Keratinocyte (primary cell): Measurements from ENCODE around the gene FGF12. TPM values are rescaled to one million over a fixed set of nuclear protein-coding genes. Genes with fewer than 3 reads are reported as not detected.

Experiments
- DNase-seq: peaks from one replicate; pipeline ENCODE4 v3.0.0-alpha.2; 2011; ENCODE audit warnings: low read depth, missing footprints, low spot score
- FAIRE-seq: peaks from 2 replicates; lab custom pipeline; 2011; peaks lifted over from hg19 to GRCh38; lab: Jason Lieb, UNC
- H2AFZ ChIP-seq: 2 replicates; pipeline ENCODE4 v1.6.0; 2012; ENCODE audit warnings: low read length, control low read depth, inconsistent platforms; ENCODE audit not compliant: control insufficient read depth
- H3K27ac ChIP-seq: 2 replicates; pipeline ENCODE4 v1.5.1; 2011; ENCODE audit warnings: low read length; ENCODE audit not compliant: control insufficient read depth, insufficient read depth
- H3K27me3 ChIP-seq: 3 replicates; pipeline ENCODE4 v1.6.0; 2011; ENCODE audit warnings: low read length; ENCODE audit not compliant: control insufficient read depth, insufficient read depth; ENCODE audit errors: extremely low read depth
- H3K36me3 ChIP-seq, 2 experiments: 2 replicates in 1 of 2; 3 replicates in 1 of 2; pipeline ENCODE4 v1.5.1; 2011; ENCODE audit warnings: low read length in 2 of 2, mild to moderate bottlenecking in 1 of 2; ENCODE audit not compliant: control insufficient read depth in 2 of 2, insufficient read depth in 2 of 2; ENCODE audit errors: extremely low read depth in 1 of 2
- H3K4me1 ChIP-seq: 3 replicates; pipeline ENCODE4 v1.5.1; 2011; ENCODE audit warnings: low read length; ENCODE audit not compliant: control insufficient read depth, insufficient read depth; ENCODE audit errors: extremely low read depth
- H3K4me2 ChIP-seq: 3 replicates; pipeline ENCODE4 v1.6.0; 2011; ENCODE audit warnings: low read depth, low read length; ENCODE audit not compliant: control insufficient read depth, insufficient read depth; ENCODE audit errors: extremely low read depth
- H3K4me3 ChIP-seq, 3 experiments: fragments of 200-600 bp in 1 of 3; sonication (generic) in 1 of 3; 2 replicates in 2 of 3; 3 replicates in 1 of 3; pipeline ENCODE4 v1.5.1; 2011 to 2016; ENCODE audit warnings: low read length in 3 of 3, mild to moderate bottlenecking in 3 of 3, control low read depth in 2 of 3, inconsistent platforms in 1 of 3, low read depth in 1 of 3, mixed read lengths in 1 of 3, mixed run types in 1 of 3, moderate library complexity in 1 of 3; ENCODE audit not compliant: control insufficient read depth in 2 of 3, insufficient read depth in 2 of 3; ENCODE audit errors: extremely low read depth in 1 of 3
- H3K79me2 ChIP-seq: 2 replicates; pipeline ENCODE4 v1.6.0; 2012; ENCODE audit warnings: low read length; ENCODE audit not compliant: control insufficient read depth, insufficient read depth
- H3K9ac ChIP-seq: 3 replicates; pipeline ENCODE4 v1.6.0; 2011; ENCODE audit warnings: low read length; ENCODE audit not compliant: control insufficient read depth, insufficient read depth; ENCODE audit errors: extremely low read depth
- H3K9me1 ChIP-seq: 3 replicates; pipeline ENCODE4 v1.6.0; 2011; ENCODE audit warnings: low read length; ENCODE audit not compliant: control insufficient read depth, insufficient read depth; ENCODE audit errors: extremely low read depth
- H3K9me3 ChIP-seq: 2 replicates; pipeline ENCODE4 v1.5.1; 2012; ENCODE audit warnings: low read depth, low read length; ENCODE audit not compliant: control insufficient read depth
- H4K20me1 ChIP-seq: 3 replicates; pipeline ENCODE4 v1.6.0; 2011; ENCODE audit warnings: low read length; ENCODE audit not compliant: control insufficient read depth, insufficient read depth; ENCODE audit errors: extremely low read depth
- EZH2 ChIP-seq: IDR thresholded peaks from one replicate; pipeline ENCODE4 v1.6.1; 2012; ENCODE audit warnings: inconsistent platforms, mild to moderate bottlenecking, low read length, moderate library complexity
- dilution Hi-C: fragments of 300-500 bp; cut with MboI; formaldehyde crosslinking; loops from one replicate; pipeline ENCODE4 v1.7.0; 2020; ENCODE audit warnings: low sequenced_read_pairs; ENCODE audit not compliant: extremely low pct_ligation_motif_present
- polyA plus RNA-seq, 5 experiments: library from polyadenylated mRNA; depleted of rRNA in 3 of 5; stranded (reverse) in 3 of 5; stranded (forward) in 1 of 5; unstranded in 1 of 5; fragments of >200 nt; gene quantifications; 1 replicate in 1 of 5; 2 replicates in 3 of 5; 3 replicates in 1 of 5; pipeline versions ENCODE4 v1.2.1 to v1.2.3, GENCODE V29; 2011 to 2012; ENCODE audit warnings: missing spikeins in 2 of 5, low read depth in 1 of 5, low replicate concordance in 1 of 5
- TF ChIP-seq, protein P1 (sequence below), 3 experiments: IDR thresholded peaks in 1 of 3; conservative IDR thresholded peaks in 1 of 3; optimal IDR thresholded peaks in 1 of 3; 2 replicates in 2 of 3; 3 replicates in 1 of 3; pipeline versions ENCODE3 to v1.5.1; 2011; ENCODE audit warnings: low read length in 3 of 3, mild to moderate bottlenecking in 3 of 3, moderate library complexity in 2 of 3, control low read depth in 1 of 3, inconsistent platforms in 1 of 3; ENCODE audit not compliant: insufficient read depth in 2 of 3; ENCODE audit errors: extremely low read depth in 1 of 3

Gene FGF12
- polyA plus RNA-seq, 1 donor (not counting 4 experiments of a cell fraction or from before 2014, with no cell fraction given), result 4.1 TPM

DNA sequence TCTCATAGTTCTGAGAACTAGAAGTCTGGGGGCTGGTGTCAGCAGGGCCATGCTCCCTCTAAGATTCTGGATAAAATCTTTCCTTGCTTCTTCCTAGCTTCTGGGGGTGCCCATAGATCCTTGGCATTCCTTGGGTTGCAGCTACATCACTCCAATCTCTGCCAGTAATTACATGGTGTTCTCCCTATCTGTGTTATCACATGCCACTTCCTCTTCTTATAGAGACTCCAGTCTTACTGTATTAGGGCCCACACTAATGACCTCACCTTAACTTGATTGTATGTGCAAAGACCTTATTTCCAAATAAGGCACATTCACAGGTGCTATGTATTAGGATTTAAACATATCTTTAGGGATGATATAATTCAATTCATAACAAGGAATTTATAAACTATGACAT is 618.5 kb downstream of the FGF12 start:
- dilution Hi-C loops, result no loop called here
- DNase-seq, result no peak
- TF ChIP-seq EZH2, result no peak
- TF ChIP-seq, protein P1, sequence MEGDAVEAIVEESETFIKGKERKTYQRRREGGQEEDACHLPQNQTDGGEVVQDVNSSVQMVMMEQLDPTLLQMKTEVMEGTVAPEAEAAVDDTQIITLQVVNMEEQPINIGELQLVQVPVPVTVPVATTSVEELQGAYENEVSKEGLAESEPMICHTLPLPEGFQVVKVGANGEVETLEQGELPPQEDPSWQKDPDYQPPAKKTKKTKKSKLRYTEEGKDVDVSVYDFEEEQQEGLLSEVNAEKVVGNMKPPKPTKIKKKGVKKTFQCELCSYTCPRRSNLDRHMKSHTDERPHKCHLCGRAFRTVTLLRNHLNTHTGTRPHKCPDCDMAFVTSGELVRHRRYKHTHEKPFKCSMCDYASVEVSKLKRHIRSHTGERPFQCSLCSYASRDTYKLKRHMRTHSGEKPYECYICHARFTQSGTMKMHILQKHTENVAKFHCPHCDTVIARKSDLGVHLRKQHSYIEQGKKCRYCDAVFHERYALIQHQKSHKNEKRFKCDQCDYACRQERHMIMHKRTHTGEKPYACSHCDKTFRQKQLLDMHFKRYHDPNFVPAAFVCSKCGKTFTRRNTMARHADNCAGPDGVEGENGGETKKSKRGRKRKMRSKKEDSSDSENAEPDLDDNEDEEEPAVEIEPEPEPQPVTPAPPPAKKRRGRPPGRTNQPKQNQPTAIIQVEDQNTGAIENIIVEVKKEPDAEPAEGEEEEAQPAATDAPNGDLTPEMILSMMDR (optimal IDR thresholded peaks at IDR 0.05 in 1 of 3, IDR thresholded peaks at IDR 0.05 in 1 of 3, conservative IDR thresholded peaks at IDR 0.05 in 1 of 3; ENCODE audit: extremely low read depth in 1 of 3, insufficient read depth in 2 of 3, low read length in 3 of 3), result no peak
- no peaks in the 10 kb centered on the region for H3K36me3 ChIP-seq
- H3K27me3 ChIP-seq, result no peaks in the 10 kb centered on the region
- no peaks in the 10 kb centered on the region for H3K4me1 ChIP-seq
- no peak overlapping the region for H3K4me3 ChIP-seq
- no peaks in the 10 kb centered on the region for H3K79me2 ChIP-seq
- no peak for FAIRE-seq
- no peak overlapping the region for H3K4me2 ChIP-seq
- no peak overlapping the region for H3K9ac ChIP-seq
- H3K9me3 ChIP-seq, result no peaks in the 10 kb centered on the region
- no peaks in the 10 kb centered on the region for H4K20me1 ChIP-seq
- H3K27ac ChIP-seq, result no peak overlapping the region
- no peaks in the 10 kb centered on the region for H3K9me1 ChIP-seq
- H2AFZ ChIP-seq, result no peak overlapping the region

DNA sequence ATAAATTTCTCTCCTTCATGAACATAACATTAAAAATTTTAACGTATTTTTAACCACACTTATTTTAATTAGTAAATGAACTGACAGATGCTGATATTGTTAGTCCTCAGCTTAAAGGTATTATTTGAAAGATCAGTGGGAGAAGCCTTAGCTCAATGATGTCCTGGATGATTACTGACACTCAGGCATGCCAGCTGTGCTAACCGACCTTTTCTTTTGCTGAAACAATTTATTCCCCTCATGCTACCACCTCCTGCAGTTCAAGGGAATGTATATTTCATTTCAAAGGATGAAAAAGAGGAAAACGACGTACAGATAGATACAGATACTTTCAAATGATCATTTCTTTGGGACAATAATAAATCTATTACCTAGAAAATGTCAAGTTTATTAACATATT is 620.8 kb downstream of the FGF12 start:
- H3K36me3 ChIP-seq, result no peaks in the 10 kb centered on the region
- no peak overlapping the region for H2AFZ ChIP-seq
- dilution Hi-C loops, result no loop called here
- no peaks in the 10 kb centered on the region for H3K4me1 ChIP-seq
- no peaks in the 10 kb centered on the region for H3K9me1 ChIP-seq
- H3K79me2 ChIP-seq, result no peaks in the 10 kb centered on the region
- no peak for FAIRE-seq
- H4K20me1 ChIP-seq, result no peaks in the 10 kb centered on the region
- H3K27me3 ChIP-seq, result no peaks in the 10 kb centered on the region
- no peak overlapping the region for H3K4me2 ChIP-seq
- no peak overlapping the region for H3K27ac ChIP-seq
- no peak overlapping the region for H3K9ac ChIP-seq
- no peak for DNase-seq
- H3K4me3 ChIP-seq, result no peak overlapping the region
- TF ChIP-seq EZH2, result no peak
- TF ChIP-seq, protein P1 (optimal IDR thresholded peaks at IDR 0.05 in 1 of 3, IDR thresholded peaks at IDR 0.05 in 1 of 3, conservative IDR thresholded peaks at IDR 0.05 in 1 of 3; ENCODE audit: extremely low read depth in 1 of 3, insufficient read depth in 2 of 3, low read length in 3 of 3), result no peak
- H3K9me3 ChIP-seq, result no peaks in the 10 kb centered on the region
